HepG2 (cell line): Measurements from ENCODE around the gene CHST2. TPM values are rescaled to one million over a fixed set of nuclear protein-coding genes. Genes with fewer than 3 reads are reported as not detected.

ENCODE experiments used
- ATAC-seq: fragments of 200-7000 bp; cut with Tn5 transposase; 3 replicates; pipeline ENCODE4 v1.9.1; 2020; ENCODE audit warnings: mild to moderate bottlenecking, moderate library complexity
- BruUV-seq: library from RNA; stranded (reverse); fragments of 400-500 nt; replicated peaks from 2 replicates; lab custom pipeline; 2021; lab: Mats Ljungman, UMichigan
- CTCF ChIA-PET: fragments of 300-600 bp; formaldehyde crosslinking; extraction: SDS; loops from one replicate; lab custom pipeline; 2021; ENCODE audit warnings: low total read pairs, inconsistent platforms, low intra/inter-chr PET ratio; lab: Yijun Ruan, JAX
- POLR2A ChIA-PET: fragments of 350-600 bp; sonication (Branson Sonifier 250); formaldehyde crosslinking; loops from one replicate; lab custom pipeline; 2020; ENCODE audit warnings: antibody characterized with exemption, inconsistent platforms; lab: Yijun Ruan, JAX
- DNase-seq: peaks from one replicate; pipeline ENCODE4 v3.0.0-alpha.2; 2015; ENCODE audit warnings: low spot score
- FAIRE-seq: peaks from 3 replicates; lab custom pipeline; 2011; peaks lifted over from hg19 to GRCh38; lab: Jason Lieb, UNC
- H2AFZ ChIP-seq: one replicate; pipeline ENCODE4 v1.6.1; 2011; ENCODE audit warnings: low read length, inconsistent platforms
- H3K27ac ChIP-seq: fragments of 300-600 bp; 3 replicates; pipeline ENCODE4 v1.8.0; 2011; ENCODE audit warnings: mixed run types, mild to moderate bottlenecking, mixed read lengths, low read length, inconsistent platforms; ENCODE audit not compliant: insufficient read depth; ENCODE audit errors: extremely low read length
- H3K27me3 ChIP-seq, 2 experiments: fragments of 200-600 bp in 1 of 2; 2 replicates in 1 of 2; 3 replicates in 1 of 2; pipeline versions ENCODE4 v1.6.0 to v1.8.0; 2011; ENCODE audit warnings: low read length in 2 of 2, mild to moderate bottlenecking in 2 of 2, moderate library complexity in 2 of 2, inconsistent platforms in 1 of 2; ENCODE audit not compliant: insufficient read depth in 2 of 2, control insufficient read depth in 1 of 2
- H3K36me3 ChIP-seq, 2 experiments: fragments of 200-600 bp in 1 of 2; replicated peaks in 1 of 2; 2 replicates in 1 of 2; 3 replicates in 1 of 2; pipeline versions ENCODE4 v1.5.1 to v1.8.0; 2011; ENCODE audit warnings: low read length in 2 of 2, inconsistent platforms in 1 of 2; ENCODE audit not compliant: insufficient read depth in 2 of 2, control insufficient read depth in 1 of 2
- H3K4me1 ChIP-seq: 2 replicates; pipeline ENCODE4 v1.5.1; 2012; ENCODE audit warnings: low read length, inconsistent platforms; ENCODE audit not compliant: insufficient read depth
- H3K4me2 ChIP-seq: 2 replicates; pipeline ENCODE4 v1.6.0; 2011; ENCODE audit warnings: low read depth, low read length, inconsistent platforms
- H3K4me3 ChIP-seq, 3 experiments: fragments of 200-600 bp in 1 of 3; sonication (generic), shearing (Covaris generic) in 1 of 3; replicated peaks in 1 of 3; 2 replicates each; pipeline ENCODE4 v1.5.1; 2011 to 2016; ENCODE audit warnings: low read length in 3 of 3, inconsistent platforms in 2 of 3, low read depth in 2 of 3, mild to moderate bottlenecking in 2 of 3, control low read depth in 1 of 3, mixed read lengths in 1 of 3; ENCODE audit not compliant: insufficient read depth in 1 of 3
- H3K79me2 ChIP-seq: one replicate; pipeline ENCODE4 v1.6.1; 2011; ENCODE audit warnings: low read length, inconsistent platforms; ENCODE audit not compliant: insufficient read depth
- H3K9ac ChIP-seq: 2 replicates; pipeline ENCODE4 v1.6.0; 2011; ENCODE audit warnings: mild to moderate bottlenecking, low read depth, low read length, inconsistent platforms; ENCODE audit not compliant: insufficient read depth
- H3K9me3 ChIP-seq: 2 replicates; pipeline ENCODE4 v1.5.1; 2012; ENCODE audit warnings: mild to moderate bottlenecking, low read length
- H4K20me1 ChIP-seq: 2 replicates; pipeline ENCODE4 v1.6.0; 2011; ENCODE audit warnings: inconsistent platforms, mild to moderate bottlenecking, low read length, moderate library complexity; ENCODE audit not compliant: insufficient read depth
- GRHL1 ChIP-seq: sonication (generic); formaldehyde crosslinking; conservative IDR thresholded peaks from 2 replicates; pipeline ENCODE4 v1.8.0; 2022; ENCODE audit warnings: missing genetic modification reagents
- HDAC2 ChIP-seq: sonication (generic); formaldehyde crosslinking; IDR thresholded peaks from 2 replicates; pipeline ENCODE4 v1.4.0; 2020; ENCODE audit warnings: missing genetic modification reagents
- HNRNPUL1 ChIP-seq: fragments of 200-400 bp; formaldehyde crosslinking; IDR thresholded peaks from 2 replicates; pipeline ENCODE4 v1.6.1; 2017; ENCODE audit warnings: low read depth, mild to moderate bottlenecking, low read length, moderate library complexity
- MAFK ChIP-seq, 2 experiments: IDR thresholded peaks in 1 of 2; conservative IDR thresholded peaks in 1 of 2; 2 replicates each; pipeline ENCODE4 v1.6.1; 2011; ENCODE audit warnings: improper control_type of control experiment in 2 of 2, low read length in 2 of 2
- NFATC3 ChIP-seq: sonication (generic); formaldehyde crosslinking; IDR thresholded peaks from 2 replicates; pipeline ENCODE4 v1.5.1; 2020; ENCODE audit warnings: mild to moderate bottlenecking, missing genetic modification reagents
- PBX2 ChIP-seq: IDR thresholded peaks from 2 replicates; pipeline ENCODE4 v1.6.1; 2016; ENCODE audit warnings: control low read depth
- ZNF337 ChIP-seq: sonication (generic); formaldehyde crosslinking; IDR thresholded peaks from 2 replicates; pipeline ENCODE4 v1.5.1; 2020; ENCODE audit warnings: missing genetic modification reagents, low read depth, mild to moderate bottlenecking, borderline replicate concordance
- ZNF343 ChIP-seq: sonication (generic); formaldehyde crosslinking; IDR thresholded peaks from 2 replicates; pipeline ENCODE4 v1.4.0; 2020; ENCODE audit warnings: mild to moderate bottlenecking, missing genetic modification reagents
- ZNF580 ChIP-seq: IDR thresholded peaks from 2 replicates; pipeline ENCODE4 v1.6.1; 2016; ENCODE audit warnings: low read depth, borderline replicate concordance
- ZNF740 ChIP-seq: sonication (generic); formaldehyde crosslinking; IDR thresholded peaks from 2 replicates; pipeline ENCODE4 v1.4.0; 2020; ENCODE audit warnings: missing genetic modification reagents
- WGBS: methylation state at CpG from one replicate; pipeline ENCODE4 v1.1.6; 2017; ENCODE audit warnings: low lambda C conversion rate; 5-methylcytosine and 5-hydroxymethylcytosine counted together
- in situ Hi-C: cut with HindIII; loops from 2 replicates; pipeline ENCODE4 v1.10.0; 2017; ENCODE audit warnings: low pct_unique_long_range_greater_than_20kb; ENCODE audit not compliant: extremely low pct_ligation_motif_present
- intact Hi-C: fragments of 100-400 bp; cut with micrococcal nuclease; formaldehyde crosslinking; loops from one replicate; pipeline ENCODE4 v1.10.0; 2022; ENCODE audit not compliant: unreplicated experiment
- polyA plus RNA-seq, 8 experiments: library from polyadenylated mRNA; depleted of rRNA in 3 of 8; stranded (reverse) in 7 of 8; unstranded in 1 of 8; fragments of >200 nt; fragmentation: Illumina TruSeq in 4 of 8; extraction: Trizol in 4 of 8; gene quantifications; 2 replicates each; pipeline versions ENCODE4 v1.2.1 to v1.2.3, GENCODE V29; 2011 to 2016; ENCODE audit warnings: low read depth in 4 of 8, missing spikeins in 1 of 8, mixed read lengths in 1 of 8; ENCODE audit not compliant: insufficient read depth in 1 of 8
- total RNA-seq, 5 experiments: library from RNA; depleted of rRNA; stranded (reverse); fragments of >200 nt; fragmentation: Illumina TruSeq; extraction: Trizol; gene quantifications; 2 replicates each; pipeline ENCODE4 v1.2.3, GENCODE V29; 2016; ENCODE audit warnings: low read depth in 1 of 5

The CHST2 gene
- total and polyA plus RNA-seq, 2 of the 13 experiments (the other 11 are each of a cell fraction or from before 2014, with no cell fraction given): not detected

- H4K20me1 ChIP-seq: no peaks in the 10 kb centered on the region
- 16% methylated on average over 1 of the region's 1 CpG for WGBS
- TF ChIP-seq HNRNPUL1 (no peak), HDAC2 (CRISPR knock-in tag) (no peak), ZNF343 (CRISPR knock-in tag) (no peak), MAFK (conservative IDR thresholded peaks at IDR 0.05 in 1 of 2, IDR thresholded peaks at IDR 0.05 in 1 of 2; ENCODE audit: low read length in 2 of 2) (peak in 1 of 2 experiments; percentile 23; a peak in 1 of 4 replicates)
- TF ChIP-seq, all 625 proteins: peak for 1
- H3K36me3 ChIP-seq: no peaks in the 10 kb centered on the region
- CTCF ChIA-PET: no interaction called here
- no peaks in the 10 kb centered on the region for H3K79me2 ChIP-seq
- BruUV-seq: no TSS peak
- no peak for DNase-seq
- H3K9me3 ChIP-seq: no peaks in the 10 kb centered on the region
- no peak overlapping the region for H2AFZ ChIP-seq
- H3K27ac ChIP-seq: no peak overlapping the region
- H3K27me3 ChIP-seq: peaks cover 2 to 6% of the 10 kb centered on the region in 2 experiments; a peak in 2 of 5 replicates
- ATAC-seq: no peak
- H3K4me1 ChIP-seq: no peaks in the 10 kb centered on the region
- in situ Hi-C loops: no loop called here
- no peak for FAIRE-seq
- no peak overlapping the region for H3K9ac ChIP-seq
- no peak overlapping the region for H3K4me2 ChIP-seq
- intact Hi-C loops: no loop called here
- POLR2A ChIA-PET: no interaction called here
- H3K4me3 ChIP-seq: no peak overlapping the region
Observed at GRCh38 chr3:143081365-143081764, 38.2 kb upstream of the CHST2 start.

- CTCF ChIA-PET: no interaction called here
- Histone ChIP-seq H3K4me3 (no peak overlapping the region), H3K36me3 (no peaks in the 10 kb centered on the region), H3K27ac (no peak overlapping the region), H3K9me3 (no peaks in the 10 kb centered on the region), H2AFZ (no peak overlapping the region), H3K4me1 (no peaks in the 10 kb centered on the region), H3K9ac (no peak overlapping the region), H3K27me3 (peaks cover 2 to 6% of the 10 kb centered on the region in 2 experiments; a peak in 2 of 5 replicates), H3K79me2 (no peaks in the 10 kb centered on the region), H4K20me1 (no peaks in the 10 kb centered on the region), H3K4me2 (no peak overlapping the region)
- WGBS: 44% methylated on average over 17 of the region's 19 CpGs
- ATAC-seq (no peak), DNase-seq (no peak), FAIRE-seq (no peak)
- in situ Hi-C loops (no loop called here), intact Hi-C loops (no loop called here)
- POLR2A ChIA-PET: no interaction called here
- no TSS peak for BruUV-seq
- TF ChIP-seq ZNF580 (CRISPR knock-in tag) (no peak), NFATC3 (CRISPR knock-in tag) (no peak), HNRNPUL1 (no peak), ZNF337 (no peak), ZNF740 (CRISPR knock-in tag) (no peak), GRHL1 (CRISPR knock-in tag) (no peak), PBX2 (CRISPR knock-in tag) (no peak)
Observed at GRCh38 chr3:143081844-143082778, 37.5 kb upstream of the CHST2 start.
